GM23248 (cell line): Measurements from ENCODE around the gene RBM47.

Source experiments
- EZH2 ChIP-seq: fragments of 200-600 bp; sonication (generic); IDR thresholded peaks from 2 replicates; pipeline ENCODE4 v1.6.1; 2018; ENCODE audit warnings: antibody characterized with exemption, mild to moderate bottlenecking; ENCODE audit not compliant: insufficient read depth, poor library complexity, severe bottlenecking
- EZH2phosphoT487 ChIP-seq: fragments of 200-600 bp; sonication (generic); IDR thresholded peaks from 2 replicates; pipeline ENCODE4 v1.6.1; 2018; ENCODE audit warnings: antibody characterized with exemption, moderate library complexity, mild to moderate bottlenecking, low read depth; ENCODE audit not compliant: insufficient read depth

- TF ChIP-seq EZH2 (no peak), EZH2phosphoT487 (no peak)
These were observed 195.5 kb downstream of the RBM47 start for GRCh38 chr4:40434126-40434687.
